Activated effector memory CD4-positive, alpha-beta T cell treated with anti-CD3 and anti-CD28 coated beads, Interleukin-2, amount 50 U/mL, for 16 hours (primary cell): ENCODE data around the gene MAP1S.
A peak's percentile ranks its signal among the peaks of the same experiment; 100 is the strongest.

Experiments
- DNase-seq: peaks from one replicate; pipeline ENCODE4 v3.0.0-alpha.2; 2020

MAP1S gene

DNA sequence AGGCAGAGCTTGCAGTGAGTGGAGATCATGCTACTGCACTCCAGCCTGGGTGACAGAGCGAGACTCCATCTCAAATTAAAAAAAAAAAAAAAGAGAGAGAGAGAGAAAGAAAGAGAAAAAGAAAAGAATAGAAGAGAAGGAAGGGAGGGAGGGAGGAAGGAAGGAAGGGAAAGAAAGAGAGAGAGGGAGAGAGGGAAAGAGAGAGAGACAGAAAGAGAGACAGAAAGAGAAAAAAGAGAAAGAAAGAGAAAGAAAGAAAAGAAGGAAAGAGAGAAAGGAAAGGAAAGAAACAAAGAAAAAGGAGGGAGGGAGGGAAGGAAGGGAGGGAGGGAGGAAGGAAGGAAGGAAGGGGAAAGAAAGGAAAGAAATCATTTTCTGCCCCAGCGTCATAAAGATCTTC is 24.1 kb upstream of the MAP1S start:
- DNase-seq = no peak

DNA sequence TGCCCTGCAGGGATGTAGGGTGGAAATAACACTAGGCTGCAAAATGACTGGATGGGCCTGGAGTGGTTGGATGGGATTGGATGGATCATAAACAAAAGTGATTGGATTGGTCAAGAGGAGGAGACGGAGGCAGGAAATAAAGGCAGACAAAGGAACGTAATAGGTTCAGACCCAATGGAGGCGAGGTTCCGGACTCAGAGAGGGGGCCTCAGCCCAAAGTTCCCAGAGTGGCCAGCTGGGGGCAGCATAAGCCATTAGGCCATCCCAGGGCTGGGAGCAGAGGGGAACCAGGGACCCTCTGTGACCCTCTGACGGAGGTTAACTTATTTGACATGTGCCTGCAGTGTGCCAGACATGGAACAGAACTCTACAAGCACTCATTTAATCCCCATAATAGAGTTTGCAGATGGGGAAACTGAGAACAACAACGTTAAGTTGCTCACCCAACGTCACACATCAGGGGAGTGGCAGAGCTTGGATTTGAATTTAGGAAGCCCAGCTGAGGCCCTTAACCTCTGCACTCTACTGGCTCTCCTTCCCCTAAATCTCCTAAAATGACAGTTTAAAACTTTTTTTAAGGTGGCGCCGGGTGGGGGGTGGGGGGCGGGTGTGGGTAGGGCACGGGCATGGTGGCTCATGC is 15.3 kb upstream of the MAP1S start:
- peak; percentile 90 for DNase-seq

DNA sequence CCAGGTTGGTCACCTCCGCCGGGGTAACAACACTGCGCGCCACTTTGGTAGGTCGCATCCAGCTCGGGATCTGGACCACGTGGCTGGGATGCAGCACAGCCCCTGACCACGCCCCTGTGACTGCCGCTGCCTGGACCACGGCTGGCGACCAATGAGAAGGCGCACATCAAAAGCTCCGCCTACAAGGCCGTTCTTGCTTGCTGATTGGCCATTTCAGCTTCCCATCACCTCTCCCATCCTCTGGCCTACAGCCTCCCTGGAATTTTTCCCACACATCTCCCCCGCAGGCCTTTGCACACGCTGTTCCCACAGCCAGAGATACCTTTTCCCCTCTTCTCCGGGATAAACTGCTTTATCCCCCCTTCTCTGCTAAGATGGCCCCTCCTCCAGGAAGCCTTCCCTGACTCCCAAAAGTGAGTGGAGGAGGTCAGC is 12.5 kb upstream of the MAP1S start:
- no peak for DNase-seq

DNA sequence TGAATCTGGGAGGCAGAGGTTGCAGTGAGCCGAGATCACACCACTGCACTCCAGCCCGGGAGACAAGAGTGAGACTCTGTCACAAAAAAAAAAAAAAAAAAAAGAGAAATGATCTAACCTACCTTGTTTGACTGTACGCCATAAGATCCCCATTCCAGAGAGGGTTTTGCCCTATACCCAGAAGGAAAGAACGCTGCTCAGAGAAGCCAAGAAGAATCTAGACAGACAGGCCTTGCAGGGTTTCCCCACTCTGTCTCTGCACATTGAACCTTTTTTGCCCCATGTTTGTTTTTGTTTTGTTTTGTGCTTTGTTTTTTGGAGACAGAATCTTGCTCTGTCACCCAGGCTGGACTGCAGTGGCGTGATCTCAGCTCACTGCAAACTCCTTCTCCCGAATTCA is 7.4 kb upstream of the MAP1S start:
- DNase-seq = no peak

DNA sequence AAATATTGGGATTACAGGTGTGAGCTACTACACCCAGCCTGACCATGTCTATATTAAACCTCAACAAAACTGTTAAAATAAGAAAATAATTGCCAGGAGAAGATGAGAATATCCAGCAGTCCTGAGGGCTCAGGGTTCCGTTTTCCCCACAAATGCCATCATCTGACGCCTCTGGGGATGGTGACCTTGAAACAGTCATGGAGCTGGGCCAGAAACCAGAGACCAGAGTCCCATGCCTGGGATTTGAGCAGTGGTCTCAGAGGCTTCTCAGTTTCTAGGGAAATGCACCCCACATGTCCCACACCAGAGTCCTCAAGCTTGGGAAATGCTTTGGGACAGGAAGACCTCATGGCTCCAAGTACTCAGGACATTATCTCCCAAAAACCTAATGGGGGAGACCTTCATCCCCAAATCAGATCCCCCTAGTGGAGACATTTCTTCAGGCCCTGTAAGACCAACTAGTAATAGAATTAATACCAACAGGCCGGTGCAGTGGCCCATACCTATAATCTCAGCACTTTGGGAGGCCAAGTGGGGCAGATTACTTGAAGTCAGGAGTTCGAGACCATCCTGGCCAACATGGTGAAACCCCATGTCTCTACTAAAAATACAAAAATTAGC is 2.9 kb upstream of the MAP1S start:
- no peak for DNase-seq

DNA sequence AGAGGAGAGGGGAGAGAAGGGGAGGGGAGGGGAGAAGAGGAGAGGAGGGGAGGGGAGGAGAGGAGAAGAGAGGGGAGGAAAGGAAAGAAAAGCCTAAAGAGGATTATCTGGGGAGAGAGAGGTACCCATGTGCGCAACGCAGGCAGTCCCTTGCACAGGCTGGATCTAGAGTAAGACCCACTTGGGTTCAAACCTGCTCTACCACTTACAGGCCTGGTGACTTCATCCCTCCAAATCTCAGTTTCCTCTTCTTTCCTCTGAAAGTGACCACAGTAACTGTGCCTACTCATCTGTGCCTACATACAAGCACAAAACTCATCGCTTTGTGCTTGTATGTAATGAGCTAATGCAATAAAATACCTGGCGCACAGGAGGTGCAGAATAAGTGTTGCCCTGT is 732 bp upstream of the MAP1S start:
- no peak for DNase-seq

DNA sequence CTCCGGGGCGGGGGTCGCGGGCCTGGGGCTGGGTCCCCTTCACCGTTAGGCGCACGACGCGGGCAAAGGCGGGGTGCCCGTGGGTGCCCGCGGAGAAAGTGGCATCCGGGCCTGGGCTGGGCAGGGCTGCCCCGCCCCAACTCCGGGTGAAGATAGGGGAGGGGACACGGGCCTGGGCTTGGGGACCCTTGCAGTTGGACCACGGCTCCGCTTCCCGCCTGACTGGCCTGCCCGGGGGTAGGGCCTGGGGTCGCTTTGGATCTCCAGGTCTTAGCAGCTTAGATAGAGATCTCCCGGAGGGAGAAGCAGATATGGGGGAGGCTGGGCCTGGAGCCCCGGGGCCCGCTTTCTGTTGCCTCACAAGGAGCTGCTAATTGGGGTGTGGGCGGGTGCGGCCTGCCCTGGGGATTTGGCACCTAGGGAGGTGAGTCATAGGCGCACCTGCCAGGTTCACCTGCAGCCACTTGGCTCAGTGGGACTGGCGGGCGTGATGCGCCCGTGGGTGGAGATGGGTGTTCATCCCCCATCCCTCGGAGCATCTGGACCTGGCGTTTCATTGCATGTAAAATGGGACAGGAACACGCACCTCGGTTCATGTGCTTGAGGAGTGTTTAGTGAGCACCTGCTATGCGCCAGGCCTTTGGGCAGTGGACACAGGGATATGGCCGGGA is 585 bp downstream of the MAP1S start:
- DNase-seq = peak; percentile 82

DNA sequence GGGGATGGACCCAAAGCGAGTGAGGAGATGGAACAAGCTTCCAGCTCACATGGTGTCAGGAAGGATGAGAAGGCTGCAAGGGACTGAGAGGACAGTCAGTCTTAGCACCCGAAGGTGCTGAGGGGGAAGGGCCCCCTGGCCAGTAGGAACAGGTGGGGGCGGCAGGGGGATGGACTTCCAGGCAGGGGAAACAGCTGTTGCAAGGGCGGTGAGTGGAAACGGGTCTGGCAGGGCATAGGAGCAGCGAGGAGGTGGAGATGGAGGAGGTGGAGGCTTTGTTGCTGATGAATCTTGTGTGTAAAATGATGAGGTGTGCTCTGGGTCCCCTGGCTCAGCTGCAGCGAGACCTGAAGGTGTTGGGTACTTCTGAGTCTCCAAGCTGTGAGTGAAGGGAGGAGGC is 1.2 kb downstream of the MAP1S start:
- no peak for DNase-seq

DNA sequence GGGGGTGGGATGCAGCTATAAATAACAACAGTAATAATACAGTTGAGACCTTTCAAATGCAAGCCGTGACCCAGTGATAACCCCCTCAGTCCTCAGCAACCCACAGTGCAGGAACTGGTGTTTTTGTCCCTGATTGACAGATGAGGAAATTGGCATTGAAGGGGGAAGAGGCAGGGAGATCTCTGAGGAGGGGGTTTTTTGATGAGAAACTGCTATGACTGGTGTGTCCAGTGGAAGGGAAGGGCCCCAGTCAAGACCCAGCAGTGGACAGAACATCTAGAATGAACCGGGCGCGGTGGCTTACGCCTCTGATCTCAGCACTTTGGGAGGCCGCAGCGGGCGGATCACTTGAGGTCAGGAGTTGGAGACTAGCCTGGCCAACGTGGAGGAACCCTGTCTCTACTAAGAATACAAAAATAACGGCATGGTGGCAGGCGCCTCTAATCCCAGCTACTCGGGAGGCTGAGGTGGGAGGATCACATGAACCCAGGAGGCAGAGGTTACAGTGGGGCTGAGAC is 1.9 kb downstream of the MAP1S start:
- no peak for DNase-seq

DNA sequence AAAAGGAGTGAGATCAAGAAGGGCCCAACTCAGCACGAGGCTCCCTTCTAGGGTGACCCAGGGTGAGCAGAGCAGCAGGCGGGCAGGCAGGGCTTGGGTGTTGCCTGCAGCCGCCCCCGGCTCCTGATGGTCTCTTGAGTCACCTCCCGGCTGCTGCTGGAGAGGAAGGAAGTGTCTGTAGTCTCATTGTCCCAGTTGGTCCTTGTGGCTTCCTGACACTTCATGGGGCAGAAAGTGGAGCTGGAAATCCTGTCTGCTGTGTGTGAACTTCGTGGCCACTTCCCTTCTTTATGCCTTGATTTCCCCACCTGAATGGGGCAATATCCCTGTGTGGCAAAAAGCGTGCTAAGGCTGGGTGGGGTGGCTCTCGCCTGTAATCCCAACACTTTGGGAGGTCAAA is 2.5 kb downstream of the MAP1S start:
- DNase-seq = no peak

DNA sequence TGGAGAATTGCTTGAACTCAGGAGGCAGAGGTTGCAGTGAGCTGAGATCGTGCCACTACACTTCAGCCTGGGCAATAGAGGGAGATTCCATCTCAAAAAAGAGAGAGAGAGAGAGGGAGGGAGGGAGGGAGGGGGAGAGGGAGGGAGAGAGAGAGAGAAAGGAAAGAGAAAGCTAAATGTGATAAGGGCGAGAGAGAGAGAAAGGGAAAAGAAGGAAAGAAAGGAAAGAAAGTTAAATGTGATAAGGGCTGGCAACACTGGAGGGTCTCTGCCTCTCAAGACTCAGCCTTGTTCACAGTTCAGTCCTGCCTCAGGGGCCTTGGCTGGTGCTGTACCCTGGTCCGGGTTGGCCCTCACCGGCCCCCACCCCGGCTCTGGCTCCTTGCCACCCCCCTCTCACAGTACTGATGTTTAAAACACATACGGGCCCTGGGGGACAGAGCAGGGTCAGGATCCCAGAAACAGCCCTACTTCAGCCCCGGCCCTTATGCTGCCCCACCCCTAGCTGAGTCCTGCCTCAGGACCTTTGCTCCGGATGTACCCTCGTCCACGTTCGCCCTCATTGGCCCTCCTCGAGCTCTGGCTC is 3.5 kb downstream of the MAP1S start:
- no peak for DNase-seq

DNA sequence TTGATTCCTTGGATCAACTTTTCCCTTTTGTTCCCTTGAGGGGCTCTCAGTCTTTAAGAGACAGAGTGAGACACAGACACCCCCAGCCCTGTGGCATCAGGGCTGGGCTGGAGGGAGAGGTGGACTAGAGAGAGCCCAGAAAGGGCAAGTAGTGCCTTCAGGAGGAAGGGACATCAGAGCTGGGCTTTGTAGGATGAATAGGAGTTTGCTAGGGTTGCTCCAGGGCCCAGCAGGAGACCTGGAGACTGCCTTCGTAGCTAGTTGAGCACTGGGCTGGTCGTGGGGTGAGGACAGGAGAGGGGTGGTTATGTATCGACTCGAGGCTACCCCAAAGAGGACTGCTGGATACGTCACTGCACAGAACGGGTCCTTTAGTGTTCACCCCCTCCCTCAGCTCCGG is 5.4 kb downstream of the MAP1S start:
- DNase-seq = no peak

DNA sequence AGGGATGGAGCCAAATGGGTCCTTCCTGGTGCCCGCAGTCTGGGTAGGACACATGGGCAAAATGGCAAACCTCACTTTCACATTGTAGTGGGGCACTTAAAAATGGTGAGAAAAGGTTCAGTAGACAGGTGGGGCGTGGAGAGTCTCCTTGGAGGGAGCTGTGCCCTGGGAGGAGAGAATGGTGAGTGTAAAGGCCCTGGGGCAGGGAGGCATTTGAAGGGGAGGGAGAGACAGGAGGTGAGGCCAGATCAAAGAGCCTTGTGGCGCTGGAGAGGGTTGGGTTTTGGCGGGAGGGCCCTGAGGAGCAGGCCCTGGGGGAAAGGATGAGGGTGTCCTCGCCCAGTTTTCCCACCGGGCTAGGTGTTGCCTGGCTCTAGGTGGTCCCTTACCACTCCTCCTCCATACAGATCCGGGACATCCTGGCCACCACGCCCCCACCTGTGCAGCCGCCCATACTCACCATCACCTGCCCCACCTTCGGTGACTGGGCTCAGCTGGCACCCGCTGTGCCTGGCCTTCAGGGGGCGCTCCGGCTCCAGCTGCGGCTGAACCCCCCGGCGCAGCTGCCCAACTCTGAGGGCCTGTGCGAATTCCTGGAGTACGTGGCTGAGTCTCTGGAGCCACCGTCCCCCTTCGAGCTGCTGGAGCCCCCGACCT is 6.3 kb downstream of the MAP1S start:
- DNase-seq = no peak

DNA sequence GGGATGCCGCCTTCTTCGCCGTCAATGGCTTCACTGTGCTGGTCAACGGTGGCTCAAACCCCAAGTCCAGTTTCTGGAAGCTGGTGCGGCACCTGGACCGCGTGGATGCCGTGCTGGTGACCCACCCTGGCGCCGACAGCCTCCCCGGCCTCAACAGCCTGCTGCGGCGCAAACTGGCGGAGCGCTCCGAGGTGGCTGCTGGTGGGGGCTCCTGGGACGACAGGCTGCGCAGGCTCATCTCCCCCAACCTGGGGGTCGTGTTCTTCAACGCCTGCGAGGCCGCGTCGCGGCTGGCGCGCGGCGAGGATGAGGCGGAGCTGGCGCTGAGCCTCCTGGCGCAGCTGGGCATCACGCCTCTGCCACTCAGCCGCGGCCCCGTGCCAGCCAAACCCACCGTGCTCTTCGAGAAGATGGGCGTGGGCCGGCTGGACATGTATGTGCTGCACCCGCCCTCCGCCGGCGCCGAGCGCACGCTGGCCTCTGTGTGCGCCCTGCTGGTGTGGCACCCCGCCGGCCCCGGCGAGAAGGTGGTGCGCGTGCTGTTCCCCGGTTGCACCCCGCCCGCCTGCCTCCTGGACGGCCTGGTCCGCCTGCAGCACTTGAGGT is 7.0 kb downstream of the MAP1S start:
- no peak for DNase-seq

DNA sequence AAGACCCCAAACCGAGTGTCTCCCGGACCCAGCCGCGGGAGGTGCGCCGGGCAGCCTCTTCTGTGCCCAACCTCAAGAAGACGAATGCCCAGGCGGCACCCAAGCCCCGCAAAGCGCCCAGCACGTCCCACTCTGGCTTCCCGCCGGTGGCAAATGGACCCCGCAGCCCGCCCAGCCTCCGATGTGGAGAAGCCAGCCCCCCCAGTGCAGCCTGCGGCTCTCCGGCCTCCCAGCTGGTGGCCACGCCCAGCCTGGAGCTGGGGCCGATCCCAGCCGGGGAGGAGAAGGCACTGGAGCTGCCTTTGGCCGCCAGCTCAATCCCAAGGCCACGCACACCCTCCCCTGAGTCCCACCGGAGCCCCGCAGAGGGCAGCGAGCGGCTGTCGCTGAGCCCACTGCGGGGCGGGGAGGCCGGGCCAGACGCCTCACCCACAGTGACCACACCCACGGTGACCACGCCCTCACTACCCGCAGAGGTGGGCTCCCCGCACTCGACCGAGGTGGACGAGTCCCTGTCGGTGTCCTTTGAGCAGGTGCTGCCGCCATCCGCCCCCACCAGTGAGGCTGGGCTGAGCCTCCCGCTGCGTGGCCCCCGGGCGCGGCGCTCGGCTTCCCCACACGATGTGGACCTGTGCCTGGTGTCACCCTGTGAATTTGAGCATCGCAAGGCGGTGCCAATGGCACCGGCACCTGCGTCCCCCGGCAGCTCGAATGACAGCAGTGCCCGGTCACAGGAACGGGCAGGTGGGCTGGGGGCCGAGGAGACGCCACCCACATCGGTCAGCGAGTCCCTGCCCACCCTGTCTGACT is 7.9 kb downstream of the MAP1S start:
- DNase-seq = no peak

DNA sequence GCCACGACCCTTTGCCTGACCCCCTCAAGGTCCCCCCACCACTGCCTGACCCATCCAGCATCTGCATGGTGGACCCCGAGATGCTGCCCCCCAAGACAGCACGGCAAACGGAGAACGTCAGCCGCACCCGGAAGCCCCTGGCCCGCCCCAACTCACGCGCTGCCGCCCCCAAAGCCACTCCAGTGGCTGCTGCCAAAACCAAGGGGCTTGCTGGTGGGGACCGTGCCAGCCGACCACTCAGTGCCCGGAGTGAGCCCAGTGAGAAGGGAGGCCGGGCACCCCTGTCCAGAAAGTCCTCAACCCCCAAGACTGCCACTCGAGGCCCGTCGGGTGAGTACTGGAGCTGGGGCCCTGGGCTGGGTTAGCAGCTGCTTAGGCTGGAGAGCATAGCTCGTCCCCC is 8.6 kb downstream of the MAP1S start:
- DNase-seq = no peak

DNA sequence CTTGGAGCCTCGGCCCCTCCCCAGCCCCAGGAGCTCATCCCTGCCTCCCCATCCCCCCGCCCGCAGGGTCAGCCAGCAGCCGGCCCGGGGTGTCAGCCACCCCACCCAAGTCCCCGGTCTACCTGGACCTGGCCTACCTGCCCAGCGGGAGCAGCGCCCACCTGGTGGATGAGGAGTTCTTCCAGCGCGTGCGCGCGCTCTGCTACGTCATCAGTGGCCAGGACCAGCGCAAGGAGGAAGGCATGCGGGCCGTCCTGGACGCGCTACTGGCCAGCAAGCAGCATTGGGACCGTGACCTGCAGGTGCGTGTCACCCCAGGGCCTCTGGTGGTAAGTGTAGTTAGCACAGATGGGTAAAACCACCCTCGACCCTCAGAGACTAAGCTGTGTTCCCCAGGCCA is 13.8 kb downstream of the MAP1S start:
- DNase-seq = no peak

DNA sequence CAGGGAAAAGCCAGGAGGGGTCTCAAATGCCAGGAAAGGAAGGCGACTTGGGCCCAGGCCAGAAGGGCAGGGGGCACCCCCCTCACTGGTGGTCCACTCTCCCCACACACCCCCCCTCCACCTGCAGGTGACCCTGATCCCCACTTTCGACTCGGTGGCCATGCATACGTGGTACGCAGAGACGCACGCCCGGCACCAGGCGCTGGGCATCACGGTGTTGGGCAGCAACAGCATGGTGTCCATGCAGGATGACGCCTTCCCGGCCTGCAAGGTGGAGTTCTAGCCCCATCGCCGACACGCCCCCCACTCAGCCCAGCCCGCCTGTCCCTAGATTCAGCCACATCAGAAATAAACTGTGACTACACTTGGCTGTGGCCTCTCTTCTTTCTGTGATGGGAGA is 14.9 kb downstream of the MAP1S start:
- no peak for DNase-seq

DNA sequence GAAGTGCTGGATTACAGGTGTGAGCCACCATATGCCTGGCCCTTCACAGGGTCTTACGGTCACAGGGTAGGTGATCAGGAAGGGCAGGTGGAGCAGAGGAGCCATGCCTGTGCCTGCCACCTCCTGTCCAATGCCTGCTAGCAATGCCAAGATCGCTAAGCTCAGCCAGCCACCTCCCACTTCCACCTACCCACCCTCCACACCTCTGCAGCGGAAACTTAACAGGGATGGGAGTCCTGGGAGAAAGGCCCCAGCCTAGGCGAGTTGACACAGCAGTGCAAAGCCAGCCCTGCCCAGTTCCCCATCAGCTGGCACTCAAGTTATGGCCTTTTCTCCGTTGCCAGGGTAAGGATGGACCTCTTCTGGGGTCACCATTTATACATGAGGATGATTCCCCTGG is 16.1 kb downstream of the MAP1S start:
- no peak for DNase-seq

DNA sequence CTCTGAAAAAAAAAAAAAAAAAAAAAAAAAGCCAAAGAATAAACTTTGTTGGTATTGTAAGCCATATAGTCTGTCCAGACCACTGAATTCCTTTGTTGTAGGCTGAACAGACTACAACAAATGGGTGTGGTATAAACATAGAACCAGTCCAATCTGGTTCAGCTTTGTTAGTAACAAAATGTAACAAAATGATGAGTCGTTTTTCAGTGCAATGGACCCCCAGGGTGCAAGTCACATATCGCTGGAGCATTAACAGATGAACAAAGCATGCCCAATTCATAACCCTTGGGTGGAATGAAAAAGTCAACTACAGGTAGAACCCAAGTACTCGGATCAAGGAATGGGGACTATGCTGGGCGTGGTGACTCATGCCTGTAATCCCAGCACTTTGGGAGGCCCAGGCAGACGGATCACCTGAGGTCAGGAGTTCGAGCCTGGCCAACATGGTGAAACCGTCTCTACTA is 18.4 kb downstream of the MAP1S start:
- DNase-seq = no peak

DNA sequence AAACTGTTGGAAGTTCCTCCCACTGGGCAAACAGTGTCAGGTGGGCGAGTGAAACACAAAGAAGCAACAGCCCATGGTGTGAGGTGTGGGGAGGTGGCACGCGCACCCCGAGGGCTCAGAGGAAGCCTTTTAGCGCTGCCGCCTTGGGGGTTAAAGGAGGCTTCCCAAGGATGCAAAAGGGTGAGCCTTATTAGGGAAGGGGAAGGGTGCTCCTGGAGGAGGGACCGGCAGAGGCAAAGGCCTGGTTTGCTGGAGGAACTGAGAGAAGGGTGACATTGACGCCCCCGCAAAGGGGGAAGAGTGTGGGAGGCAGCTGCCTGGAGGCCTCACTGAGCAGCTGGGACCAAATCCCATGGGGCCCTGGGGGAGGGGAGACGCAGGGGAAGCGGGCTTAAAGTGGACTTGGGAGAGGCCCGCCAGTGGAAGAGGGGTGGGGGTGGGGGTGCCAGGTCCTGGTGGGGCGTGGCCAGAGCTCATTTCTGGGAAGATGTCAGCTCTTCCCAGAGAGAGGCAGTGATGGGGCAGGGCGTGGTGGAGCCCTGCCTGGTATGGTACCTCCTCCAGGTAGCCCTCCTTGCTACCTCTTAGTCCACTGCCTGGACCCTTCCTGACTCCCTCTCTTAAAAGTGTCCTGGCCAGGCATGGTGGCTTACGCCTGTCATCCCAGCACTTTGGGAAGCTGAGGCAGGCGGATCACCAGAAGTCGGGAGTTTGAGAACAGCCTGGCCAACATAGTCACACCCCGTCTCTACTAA is 20.0 kb downstream of the MAP1S start:
- DNase-seq = no peak
